ENCODE results near the gene EOGT. TPM values are rescaled to one million over a fixed set of nuclear protein-coding genes. Genes with fewer than 3 reads are reported as not detected.

Gene EOGT
- total RNA-seq, 1 experiment from 2014 or later: 49.9 TPM

DNA sequence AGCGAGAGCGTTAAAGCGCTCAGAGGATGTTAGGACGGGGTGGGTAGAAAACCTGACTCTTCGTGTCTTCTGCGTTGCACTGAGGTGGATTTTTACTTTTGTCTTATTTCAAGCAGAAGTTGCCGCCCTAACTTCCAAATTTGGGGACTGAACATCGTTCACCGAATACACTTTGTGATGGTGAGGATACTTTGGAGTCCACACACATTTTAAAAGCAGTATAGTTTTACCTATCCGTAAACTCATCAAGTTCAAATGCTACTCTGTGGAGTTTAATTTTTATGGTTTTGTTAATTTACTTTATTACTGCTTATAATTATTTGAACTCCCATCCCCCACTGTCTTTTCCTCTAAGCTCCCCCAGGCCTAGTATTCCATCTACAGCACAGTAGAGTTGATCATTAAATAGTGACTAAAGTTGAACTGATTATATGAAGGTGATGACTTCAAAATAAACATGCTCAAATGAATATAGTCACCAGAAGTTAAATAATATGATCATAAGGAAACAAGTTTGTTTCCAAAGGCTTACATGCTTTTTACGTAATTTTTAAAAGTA is 617 bp upstream of the EOGT start:
- Histone ChIP-seq H3K36me3 (ENCODE audit: insufficient read depth, low read length) (peaks cover 17% of the 10 kb centered on the region; the same call in 1 of the 2 replicates), H3K9me2 (replicated peaks; ENCODE audit: insufficient read depth, low read length) (no peaks in the 10 kb centered on the region), H3K9ac (ENCODE audit: low read length) (peak overlapping the region; percentile 94), H3K27ac (ENCODE audit: low read length) (peak overlapping the region; percentile 65), H2AFZ (ENCODE audit: low read length) (peak overlapping the region; percentile 95; the same call in 1 of the 2 replicates), H3K4me3 (ENCODE audit: low read length) (peak overlapping the region; percentile 94), H3K79me2 (ENCODE audit: low read length) (peaks cover 18% of the 10 kb centered on the region), H4K20me1 (ENCODE audit: insufficient read depth, low read depth, low read length) (no peaks in the 10 kb centered on the region), H3K9me3 (ENCODE audit: low read length) (no peaks in the 10 kb centered on the region), H3K27me3 (ENCODE audit: low read length) (no peaks in the 10 kb centered on the region), H3K4me2 (ENCODE audit: low read depth, low read length, poor library complexity, severe bottlenecking) (peak overlapping the region; percentile 99), H3K4me1 (ENCODE audit: low read length) (peaks cover 30% of the 10 kb centered on the region)
- DNase-seq: peak; percentile 54

DNA sequence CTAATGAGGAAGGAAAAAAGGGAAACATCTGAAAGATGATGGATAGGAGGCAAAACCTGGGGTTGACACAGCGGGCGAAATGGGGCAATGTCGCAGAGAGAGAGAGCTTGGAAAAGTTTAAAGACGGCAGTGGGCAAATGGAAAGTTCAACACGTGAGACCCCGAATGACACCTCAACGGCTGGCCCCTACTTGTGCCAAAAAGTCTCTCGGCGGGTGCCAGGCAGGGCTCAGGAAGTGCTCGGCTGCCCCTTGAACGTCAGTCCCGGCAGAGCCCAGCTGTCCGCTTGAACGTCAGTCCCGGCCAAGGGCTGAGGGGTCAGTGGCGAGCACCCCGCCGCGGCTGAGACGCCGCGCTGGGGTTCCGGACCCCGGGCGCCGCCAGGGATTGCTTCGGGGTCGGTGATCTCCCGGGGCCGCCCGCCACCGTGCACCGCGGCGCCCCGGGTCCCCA is 658 bp downstream of the EOGT start:
- Histone ChIP-seq H3K9me3 (ENCODE audit: low read length) (no peaks in the 10 kb centered on the region), H2AFZ (ENCODE audit: low read length) (peak overlapping the region; percentile 95; the same call in 1 of the 2 replicates), H3K9ac (ENCODE audit: low read length) (peak overlapping the region; percentile 94), H4K20me1 (ENCODE audit: insufficient read depth, low read depth, low read length) (no peaks in the 10 kb centered on the region), H3K27me3 (ENCODE audit: low read length) (no peaks in the 10 kb centered on the region), H3K9me2 (replicated peaks; ENCODE audit: insufficient read depth, low read length) (no peaks in the 10 kb centered on the region), H3K4me2 (ENCODE audit: low read depth, low read length, poor library complexity, severe bottlenecking) (peak overlapping the region; percentile 99), H3K4me1 (ENCODE audit: low read length) (peaks cover 30% of the 10 kb centered on the region), H3K79me2 (ENCODE audit: low read length) (peaks cover 18% of the 10 kb centered on the region), H3K4me3 (ENCODE audit: low read length) (peak overlapping the region; percentile 94), H3K36me3 (ENCODE audit: insufficient read depth, low read length) (peaks cover 22% of the 10 kb centered on the region; the same call in 1 of the 2 replicates), H3K27ac (ENCODE audit: low read length) (peak overlapping the region; percentile 65; the same call in 1 of the 2 replicates)
- peak; percentile 67 for DNase-seq

- H3K9me3 ChIP-seq (ENCODE audit: low read length): no peaks in the 10 kb centered on the region
- peak overlapping the region; percentile 94 for H3K4me3 ChIP-seq (ENCODE audit: low read length)
- H3K79me2 ChIP-seq (ENCODE audit: low read length): peaks cover 18% of the 10 kb centered on the region
- no peaks in the 10 kb centered on the region for H3K27me3 ChIP-seq (ENCODE audit: low read length)
- H3K4me2 ChIP-seq (ENCODE audit: low read depth, low read length, poor library complexity, severe bottlenecking): peak overlapping the region; percentile 99
- peak overlapping the region; percentile 95; the same call in 1 of the 2 replicates for H2AFZ ChIP-seq (ENCODE audit: low read length)
- peaks cover 30% of the 10 kb centered on the region for H3K4me1 ChIP-seq (ENCODE audit: low read length)
- H3K27ac ChIP-seq (ENCODE audit: low read length): no peak overlapping the region
- no peak for DNase-seq
- no peaks in the 10 kb centered on the region for H4K20me1 ChIP-seq (ENCODE audit: insufficient read depth, low read depth, low read length)
- H3K9ac ChIP-seq (ENCODE audit: low read length): peak overlapping the region; percentile 94
- H3K36me3 ChIP-seq (ENCODE audit: insufficient read depth, low read length): peaks cover 20% of the 10 kb centered on the region; the same call in 1 of the 2 replicates
- no peaks in the 10 kb centered on the region for H3K9me2 ChIP-seq (replicated peaks; ENCODE audit: insufficient read depth, low read length)
Measured at GRCh38 chr3:69012100-69012799, 1.2 kb downstream of the EOGT start.

- Histone ChIP-seq H3K27ac (ENCODE audit: low read length) (no peak overlapping the region), H3K4me3 (ENCODE audit: low read length) (no peak overlapping the region), H3K36me3 (ENCODE audit: insufficient read depth, low read length) (peaks cover 25% of the 10 kb centered on the region; the same call in 1 of the 2 replicates), H4K20me1 (ENCODE audit: insufficient read depth, low read depth, low read length) (no peaks in the 10 kb centered on the region), H3K4me1 (ENCODE audit: low read length) (peaks cover 30% of the 10 kb centered on the region), H3K9ac (ENCODE audit: low read length) (no peak overlapping the region), H3K79me2 (ENCODE audit: low read length) (peaks cover 18% of the 10 kb centered on the region), H3K27me3 (ENCODE audit: low read length) (no peaks in the 10 kb centered on the region), H3K9me3 (ENCODE audit: low read length) (no peaks in the 10 kb centered on the region), H2AFZ (ENCODE audit: low read length) (no peak overlapping the region), H3K9me2 (replicated peaks; ENCODE audit: insufficient read depth, low read length) (no peaks in the 10 kb centered on the region), H3K4me2 (ENCODE audit: low read depth, low read length, poor library complexity, severe bottlenecking) (no peak overlapping the region)
- DNase-seq: no peak
Measured at GRCh38 chr3:69011096-69011730, 2.3 kb downstream of the EOGT start.

GRCh38 chr3:69009559-69010410 is 3.7 kb downstream of the EOGT start:
- H3K79me2 ChIP-seq (ENCODE audit: low read length): peaks cover 12% of the 10 kb centered on the region
- no peak overlapping the region for H2AFZ ChIP-seq (ENCODE audit: low read length)
- H3K4me1 ChIP-seq (ENCODE audit: low read length): peaks cover 21% of the 10 kb centered on the region
- H3K9ac ChIP-seq (ENCODE audit: low read length): no peak overlapping the region
- H3K4me2 ChIP-seq (ENCODE audit: low read depth, low read length, poor library complexity, severe bottlenecking): no peak overlapping the region
- peaks cover 29% of the 10 kb centered on the region; the same call in 1 of the 2 replicates for H3K36me3 ChIP-seq (ENCODE audit: insufficient read depth, low read length)
- H3K27me3 ChIP-seq (ENCODE audit: low read length): no peaks in the 10 kb centered on the region
- no peaks in the 10 kb centered on the region for H3K9me3 ChIP-seq (ENCODE audit: low read length)
- H3K9me2 ChIP-seq (replicated peaks; ENCODE audit: insufficient read depth, low read length): no peaks in the 10 kb centered on the region
- H4K20me1 ChIP-seq (ENCODE audit: insufficient read depth, low read depth, low read length): no peaks in the 10 kb centered on the region
- no peak overlapping the region for H3K4me3 ChIP-seq (ENCODE audit: low read length)
- no peak for DNase-seq
- no peak overlapping the region for H3K27ac ChIP-seq (ENCODE audit: low read length)

DNA sequence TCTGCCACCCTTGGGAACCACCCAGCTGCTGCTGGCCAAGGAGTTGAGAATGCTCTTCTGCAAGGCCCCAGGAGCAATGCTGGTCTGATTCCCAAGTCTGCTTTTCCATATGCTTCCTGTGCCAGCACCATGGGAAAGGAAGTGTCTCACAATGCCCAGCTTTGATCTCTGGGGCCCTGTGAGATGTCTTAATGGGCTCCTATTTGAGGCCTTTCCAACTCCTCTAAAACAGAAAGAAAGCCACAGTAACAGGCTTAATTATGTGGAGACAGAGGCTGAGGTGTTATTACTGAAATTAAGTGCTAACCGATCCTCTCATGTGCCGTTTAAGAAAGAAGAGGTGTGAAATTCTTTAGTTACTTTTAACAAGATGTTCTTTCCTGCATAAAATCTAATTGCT is 4.5 kb downstream of the EOGT start:
- H3K9me3 ChIP-seq (ENCODE audit: low read length): no peaks in the 10 kb centered on the region
- no peak overlapping the region for H3K4me3 ChIP-seq (ENCODE audit: low read length)
- H3K9me2 ChIP-seq (replicated peaks; ENCODE audit: insufficient read depth, low read length): no peaks in the 10 kb centered on the region
- H4K20me1 ChIP-seq (ENCODE audit: insufficient read depth, low read depth, low read length): no peaks in the 10 kb centered on the region
- peaks cover 4% of the 10 kb centered on the region; the same call in 1 of the 2 replicates for H3K79me2 ChIP-seq (ENCODE audit: low read length)
- H2AFZ ChIP-seq (ENCODE audit: low read length): no peak overlapping the region
- no peaks in the 10 kb centered on the region for H3K27me3 ChIP-seq (ENCODE audit: low read length)
- no peak overlapping the region for H3K4me2 ChIP-seq (ENCODE audit: low read depth, low read length, poor library complexity, severe bottlenecking)
- DNase-seq: no peak
- H3K9ac ChIP-seq (ENCODE audit: low read length): no peak overlapping the region
- H3K36me3 ChIP-seq (ENCODE audit: insufficient read depth, low read length): peaks cover 32% of the 10 kb centered on the region; the same call in 1 of the 2 replicates
- H3K27ac ChIP-seq (ENCODE audit: low read length): no peak overlapping the region
- peaks cover 13% of the 10 kb centered on the region for H3K4me1 ChIP-seq (ENCODE audit: low read length)

DNA sequence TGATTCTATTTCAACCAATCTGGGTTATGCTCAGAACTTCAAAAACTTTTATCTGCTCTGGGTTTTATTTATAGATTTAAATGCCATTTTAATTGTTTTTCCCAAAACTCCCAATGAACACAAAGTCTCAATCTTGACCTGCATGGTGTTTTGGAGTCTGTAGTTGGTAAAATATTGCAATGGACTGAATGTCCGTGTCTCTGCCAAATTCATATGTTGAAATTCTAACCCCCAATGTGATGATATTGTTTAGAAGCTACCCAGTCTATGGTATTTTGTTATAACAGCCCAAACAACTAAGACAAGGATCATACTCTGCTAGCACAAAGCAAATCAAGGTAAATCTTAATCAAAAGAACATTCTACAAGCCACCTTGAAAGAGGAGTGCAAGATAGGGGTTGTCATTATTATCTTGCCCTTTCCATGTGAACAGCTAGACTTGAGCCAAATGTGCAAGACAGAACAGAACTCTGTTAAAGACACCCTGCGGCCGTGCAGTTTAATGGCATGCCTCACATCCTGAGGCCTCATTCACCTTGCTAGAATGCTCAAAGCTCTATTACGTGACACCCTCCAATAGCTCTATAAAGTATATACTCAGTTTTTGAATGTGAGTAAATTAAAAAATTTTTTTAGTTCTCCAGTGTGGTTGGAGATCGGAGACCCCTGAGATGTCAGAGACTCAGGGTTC is 7.5 kb downstream of the EOGT start:
- Histone ChIP-seq H3K27ac (ENCODE audit: low read length) (no peak overlapping the region), H3K27me3 (ENCODE audit: low read length) (no peaks in the 10 kb centered on the region), H3K36me3 (ENCODE audit: insufficient read depth, low read length) (peaks cover 43% of the 10 kb centered on the region; the same call in 1 of the 2 replicates), H3K4me1 (ENCODE audit: low read length) (no peaks in the 10 kb centered on the region), H3K4me2 (ENCODE audit: low read depth, low read length, poor library complexity, severe bottlenecking) (no peak overlapping the region), H2AFZ (ENCODE audit: low read length) (no peak overlapping the region), H3K9ac (ENCODE audit: low read length) (no peak overlapping the region), H3K79me2 (ENCODE audit: low read length) (no peaks in the 10 kb centered on the region), H3K4me3 (ENCODE audit: low read length) (no peak overlapping the region), H3K9me2 (replicated peaks; ENCODE audit: insufficient read depth, low read length) (no peaks in the 10 kb centered on the region), H4K20me1 (ENCODE audit: insufficient read depth, low read depth, low read length) (no peaks in the 10 kb centered on the region), H3K9me3 (ENCODE audit: low read length) (no peaks in the 10 kb centered on the region)
- no peak for DNase-seq
